GM18502 (cell line): Measurements from ENCODE around the gene LMOD2.
"Not testable (repeated sequence)": the region's sequence is repeated elsewhere in the genome, so short reads cannot be mapped to it uniquely, and the experiment has no call there.

Experiments
- ATAC-seq: cut with Tn5 transposase; IDR thresholded peaks from one replicate; pipeline ENCODE4 v1.9.1; 2021; ENCODE audit warnings: mild to moderate bottlenecking; ENCODE audit not compliant: unreplicated experiment, poor library complexity

The LMOD2 gene, protein sequence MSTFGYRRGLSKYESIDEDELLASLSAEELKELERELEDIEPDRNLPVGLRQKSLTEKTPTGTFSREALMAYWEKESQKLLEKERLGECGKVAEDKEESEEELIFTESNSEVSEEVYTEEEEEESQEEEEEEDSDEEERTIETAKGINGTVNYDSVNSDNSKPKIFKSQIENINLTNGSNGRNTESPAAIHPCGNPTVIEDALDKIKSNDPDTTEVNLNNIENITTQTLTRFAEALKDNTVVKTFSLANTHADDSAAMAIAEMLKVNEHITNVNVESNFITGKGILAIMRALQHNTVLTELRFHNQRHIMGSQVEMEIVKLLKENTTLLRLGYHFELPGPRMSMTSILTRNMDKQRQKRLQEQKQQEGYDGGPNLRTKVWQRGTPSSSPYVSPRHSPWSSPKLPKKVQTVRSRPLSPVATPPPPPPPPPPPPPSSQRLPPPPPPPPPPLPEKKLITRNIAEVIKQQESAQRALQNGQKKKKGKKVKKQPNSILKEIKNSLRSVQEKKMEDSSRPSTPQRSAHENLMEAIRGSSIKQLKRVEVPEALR

DNA sequence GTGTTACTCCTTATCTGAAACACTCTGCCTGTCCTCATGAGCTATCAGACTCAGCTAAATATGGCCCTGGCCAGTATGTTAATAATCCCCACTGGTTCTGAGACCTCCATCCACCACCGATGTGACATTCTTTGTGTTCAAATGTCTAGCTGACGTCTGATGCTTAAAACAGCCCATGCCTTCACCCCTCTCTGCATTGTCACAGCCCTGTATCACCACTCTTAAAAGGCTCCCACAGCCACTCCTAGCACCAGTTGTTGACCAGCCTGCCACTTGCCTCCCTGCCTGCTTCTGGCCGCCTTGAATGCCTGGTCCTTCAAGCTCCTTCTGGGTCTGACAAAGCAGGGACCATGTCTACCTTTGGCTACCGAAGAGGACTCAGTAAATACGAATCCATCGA lies at the start of gene LMOD2:
LMOD2 (plus strand) TSS at position 253 of the 400 bp plus-strand sequence; CDS start at position 351, 98 bp downstream.
- no peak for ATAC-seq

DNA sequence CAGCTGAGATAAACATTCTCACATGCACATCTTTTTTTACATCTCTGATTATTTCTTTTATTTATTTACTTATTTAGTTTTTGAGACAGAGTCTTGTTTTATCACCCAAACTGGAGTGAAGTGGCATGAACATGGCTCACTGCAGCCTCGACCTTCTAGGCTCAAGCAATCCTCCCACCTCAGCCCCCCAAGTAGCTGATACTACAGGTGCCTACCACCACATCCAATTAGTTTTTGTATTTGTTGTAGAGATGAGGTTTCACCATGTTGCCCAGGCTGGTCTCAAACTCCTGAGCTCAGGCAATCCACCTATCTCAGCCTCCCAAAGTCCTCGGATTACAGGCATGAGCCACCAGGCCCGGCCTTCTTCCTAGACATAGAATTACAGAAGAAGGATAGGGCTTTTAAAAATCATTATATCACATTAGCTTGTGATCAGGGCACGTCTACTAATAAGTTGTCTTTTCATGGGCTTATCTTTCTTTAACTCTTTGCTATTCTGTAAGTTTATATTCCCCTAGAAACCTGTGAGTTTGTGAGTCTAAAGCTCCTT lies 48.2 kb upstream of the LMOD2 start:
- no peak for ATAC-seq

GRCh38 chr7:123608991-123609882 lies 46.4 kb upstream of the LMOD2 start:
- no peak for ATAC-seq

- ATAC-seq: no peak
Measured at GRCh38 chr7:123609883-123610239, 45.8 kb upstream of the LMOD2 start.

DNA sequence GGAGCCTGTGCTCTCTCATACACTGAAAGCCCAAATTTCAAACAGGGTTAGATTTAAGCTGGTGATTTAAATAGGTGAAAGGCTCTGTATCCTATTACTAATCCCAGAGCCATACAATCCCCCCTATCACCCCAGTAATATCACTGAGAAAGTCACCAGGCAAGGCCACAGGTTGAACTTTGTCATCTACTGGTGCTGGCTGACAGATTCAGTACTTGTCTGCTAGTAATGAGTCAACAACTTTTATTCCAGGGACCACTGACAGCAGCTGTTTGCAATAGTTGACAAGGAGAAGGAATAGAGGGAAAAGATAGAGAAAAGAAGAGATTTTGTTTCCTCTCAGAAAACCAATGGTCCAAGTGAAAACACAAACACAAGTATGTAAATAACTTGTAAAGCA lies 43.6 kb upstream of the LMOD2 start:
- ATAC-seq: no peak

GRCh38 chr7:123615344-123615743 lies 40.3 kb upstream of the LMOD2 start:
- ATAC-seq: no peak

DNA sequence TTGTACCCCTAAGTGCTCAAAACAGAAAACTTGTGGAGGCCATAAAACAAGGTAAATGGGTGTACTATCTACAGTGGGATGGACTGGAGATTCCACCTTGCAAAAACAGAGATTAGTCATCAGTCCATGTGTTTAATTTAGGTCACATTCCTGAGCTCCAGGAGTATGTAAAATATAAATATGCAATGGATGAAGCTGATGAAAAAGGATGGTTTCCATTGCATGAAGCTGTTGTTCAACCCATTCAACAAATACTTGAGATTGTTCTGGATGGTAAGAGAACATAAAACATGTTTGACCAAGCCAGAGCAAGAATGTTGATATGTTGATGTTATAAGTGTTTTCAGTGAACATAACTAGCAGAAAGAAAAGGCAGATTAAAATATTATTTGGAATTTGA lies 39.4 kb upstream of the LMOD2 start:
- ATAC-seq: no peak

DNA sequence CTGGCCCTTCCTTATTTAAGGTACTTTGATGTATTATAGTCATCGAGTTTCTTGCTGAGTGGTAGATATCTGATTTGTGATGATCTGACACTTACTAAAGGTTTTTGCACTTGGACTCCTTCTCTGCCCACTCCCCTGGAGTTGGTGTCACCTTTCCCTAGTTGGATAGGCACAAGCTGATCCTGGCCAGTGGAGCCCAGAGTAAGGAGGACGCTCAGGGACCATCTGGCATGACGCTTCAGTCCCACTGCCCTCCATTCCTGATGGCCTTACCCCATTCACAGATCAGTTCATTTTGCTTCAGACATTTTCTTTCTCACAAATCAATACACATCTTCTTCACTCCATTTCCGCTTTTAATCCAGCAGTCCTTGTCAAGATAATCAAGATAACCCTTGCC lies 34.0 kb upstream of the LMOD2 start:
- no peak for ATAC-seq

DNA sequence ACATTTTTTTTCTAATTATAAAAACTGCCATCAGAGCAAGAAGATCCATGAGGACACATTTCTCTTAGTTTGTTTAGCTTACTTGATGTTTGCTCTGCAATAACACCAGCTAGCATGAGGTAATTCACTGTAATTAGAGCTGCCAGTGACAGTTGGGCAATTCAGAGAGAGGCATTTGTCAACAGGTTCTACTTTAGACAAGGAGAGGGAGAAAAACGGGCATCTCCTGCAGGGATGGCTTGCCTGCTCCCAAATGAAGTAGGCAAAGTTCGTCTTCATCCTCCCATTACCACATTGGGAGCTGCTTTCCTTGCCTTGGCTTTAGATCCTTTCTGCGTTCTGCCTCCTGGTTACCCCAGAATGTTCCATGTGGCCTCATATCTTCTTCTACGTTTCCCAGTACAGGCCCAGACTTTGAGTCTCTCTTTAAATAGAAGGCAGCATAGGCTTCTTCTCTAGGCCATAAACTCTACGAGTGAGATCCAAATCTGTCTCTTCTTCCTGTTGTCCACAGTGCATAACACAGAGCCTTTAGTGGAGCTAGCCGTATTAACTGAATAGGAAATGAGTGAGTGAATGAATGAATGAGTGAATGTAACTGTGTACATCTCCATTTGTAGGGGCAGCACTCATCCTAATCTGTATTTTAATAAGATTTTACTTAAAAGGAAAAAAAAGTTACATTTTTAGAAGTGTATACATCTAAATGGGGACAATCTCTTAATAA lies 32.8 kb upstream of the LMOD2 start:
- no peak for ATAC-seq

- peak; percentile 98 for ATAC-seq
Measured at GRCh38 chr7:123624527-123625183, 31.0 kb upstream of the LMOD2 start.

DNA sequence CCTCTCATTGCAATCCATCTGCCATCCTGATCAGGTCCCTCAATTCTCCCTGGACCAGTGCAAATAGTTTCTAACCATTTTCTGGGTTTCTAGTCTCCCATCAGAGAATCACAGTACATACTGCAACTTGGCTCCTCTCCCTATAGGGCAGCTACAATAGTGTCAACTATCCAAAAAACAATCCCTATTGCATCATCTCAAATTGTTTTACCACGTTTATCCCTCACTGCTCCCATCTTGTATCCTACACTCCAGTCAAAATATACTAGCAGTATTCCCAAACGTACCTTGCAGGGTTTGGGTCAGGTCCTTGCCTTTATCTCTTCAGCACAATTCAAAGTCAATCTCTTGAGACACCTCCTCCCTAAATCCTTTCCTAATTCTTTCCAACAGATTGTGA lies 30.4 kb upstream of the LMOD2 start:
- no peak for ATAC-seq

GRCh38 chr7:123627851-123628250 lies 27.8 kb upstream of the LMOD2 start:
- ATAC-seq: no peak

- no peak for ATAC-seq
Measured at GRCh38 chr7:123628829-123629228, 26.8 kb upstream of the LMOD2 start.

DNA sequence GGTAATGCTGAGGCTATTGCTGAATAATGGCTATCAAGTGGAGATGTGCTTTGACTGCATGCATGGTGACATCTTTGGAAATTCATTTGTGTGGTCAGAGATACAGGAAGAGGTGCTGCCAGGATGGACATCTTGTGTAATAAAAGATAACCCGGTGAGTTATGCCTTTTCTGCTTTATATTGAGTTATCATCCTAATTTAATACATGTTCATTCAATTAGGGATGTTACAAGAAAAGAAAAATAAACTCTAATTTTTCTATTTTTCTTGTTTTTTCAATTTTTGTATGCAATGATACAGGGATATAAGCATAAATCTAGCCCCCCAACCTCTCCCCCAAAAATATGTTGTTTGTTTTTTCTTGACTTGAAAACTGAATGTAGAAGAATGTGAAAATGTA lies 26.4 kb upstream of the LMOD2 start:
- ATAC-seq: no peak

DNA sequence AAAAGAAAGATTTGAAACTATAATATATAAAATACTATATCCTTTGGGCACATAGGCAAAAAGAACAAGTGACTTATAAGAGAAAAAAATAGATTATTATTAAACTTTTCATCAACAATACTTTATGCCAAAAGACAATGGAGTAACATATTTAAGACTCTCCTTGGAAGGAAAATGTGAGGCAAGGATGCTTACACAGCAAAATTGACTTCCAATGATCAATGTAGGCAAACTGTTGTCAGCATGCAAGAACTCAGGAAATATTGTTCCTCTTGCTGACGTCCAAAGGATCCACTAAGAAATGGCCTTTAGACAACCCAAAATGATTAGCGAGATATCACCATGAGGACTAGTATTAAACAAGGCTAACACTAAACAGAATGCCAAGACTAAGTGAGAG lies 22.9 kb upstream of the LMOD2 start:
- ATAC-seq: no peak

DNA sequence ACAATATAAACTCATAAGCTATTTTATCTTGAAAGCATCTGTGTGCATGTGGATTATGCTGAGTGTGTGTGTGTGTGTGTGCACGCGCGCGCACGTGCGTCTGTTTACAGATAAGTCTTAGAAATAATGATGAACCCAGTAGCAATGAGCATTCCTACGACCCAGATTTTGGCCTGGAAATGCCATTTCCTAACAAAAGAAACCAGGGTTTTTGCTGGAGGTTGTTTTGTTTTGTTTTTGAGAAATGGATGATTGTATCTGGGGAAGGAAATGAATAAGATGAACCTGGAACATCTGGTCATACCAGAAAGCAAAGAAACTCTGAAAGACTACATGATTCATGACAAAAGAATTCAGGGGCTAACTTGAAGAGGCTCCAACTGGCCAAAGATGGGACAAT lies 22.1 kb upstream of the LMOD2 start:
- ATAC-seq: no peak

GRCh38 chr7:123634011-123634573 lies 21.6 kb upstream of the LMOD2 start:
- not testable (repeated sequence) for ATAC-seq

- ATAC-seq: no peak
Measured at GRCh38 chr7:123635551-123636359, 19.9 kb upstream of the LMOD2 start.

GRCh38 chr7:123637203-123637602 lies 18.5 kb upstream of the LMOD2 start:
- no peak for ATAC-seq
